HG02840 (cell line): Measurements from ENCODE around the gene RFX7.
"Not testable (repeated sequence)": the region's sequence is repeated elsewhere in the genome, so short reads cannot be mapped to it uniquely, and the experiment has no call there.

Experiments used
- ATAC-seq: cut with Tn5 transposase; IDR thresholded peaks from one replicate; pipeline ENCODE4 v1.9.1; 2021; ENCODE audit warnings: mild to moderate bottlenecking, moderate library complexity, moderate number of reproducible peaks; ENCODE audit not compliant: unreplicated experiment, low FRiP score

Gene RFX7

DNA sequence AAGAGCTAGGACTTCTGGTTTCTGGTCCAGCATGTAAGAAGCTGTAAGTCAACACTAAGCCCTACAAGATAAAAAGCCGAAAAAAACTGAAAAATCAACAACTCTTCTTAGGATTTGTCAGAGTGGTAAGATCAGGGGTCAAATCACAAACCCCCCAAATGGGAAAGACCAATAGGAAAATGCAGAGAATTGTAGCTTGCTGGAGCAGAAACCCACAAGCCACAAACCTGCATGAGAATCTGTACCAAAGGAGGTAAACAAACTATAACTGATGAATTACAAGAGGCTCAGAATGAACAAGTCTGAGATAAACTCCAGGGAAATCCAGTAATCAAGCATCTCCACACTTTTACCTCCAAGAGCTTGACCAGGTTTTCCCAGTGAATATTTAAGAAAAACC, 36.0 kb downstream of the RFX7 start:
- no peak for ATAC-seq

DNA sequence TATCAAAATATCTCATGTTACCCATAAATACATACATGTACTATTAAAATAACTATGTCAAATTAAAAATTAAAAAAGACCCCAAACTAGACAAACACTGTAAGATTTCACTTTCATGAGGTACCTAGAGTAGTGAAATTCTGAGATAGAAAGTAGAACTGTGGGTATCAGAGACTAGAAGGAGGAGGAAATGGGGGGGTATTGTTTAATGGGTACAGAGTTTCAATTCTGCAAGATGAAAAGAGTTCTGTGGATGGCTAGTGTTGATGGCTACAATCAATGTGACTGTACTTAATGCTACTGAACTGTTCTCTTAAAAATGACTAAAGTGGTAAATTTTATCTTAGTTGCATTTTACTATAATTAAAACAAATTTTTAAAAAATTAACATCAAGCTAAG, 36.6 kb downstream of the RFX7 start:
- ATAC-seq, result peak; percentile 50

DNA sequence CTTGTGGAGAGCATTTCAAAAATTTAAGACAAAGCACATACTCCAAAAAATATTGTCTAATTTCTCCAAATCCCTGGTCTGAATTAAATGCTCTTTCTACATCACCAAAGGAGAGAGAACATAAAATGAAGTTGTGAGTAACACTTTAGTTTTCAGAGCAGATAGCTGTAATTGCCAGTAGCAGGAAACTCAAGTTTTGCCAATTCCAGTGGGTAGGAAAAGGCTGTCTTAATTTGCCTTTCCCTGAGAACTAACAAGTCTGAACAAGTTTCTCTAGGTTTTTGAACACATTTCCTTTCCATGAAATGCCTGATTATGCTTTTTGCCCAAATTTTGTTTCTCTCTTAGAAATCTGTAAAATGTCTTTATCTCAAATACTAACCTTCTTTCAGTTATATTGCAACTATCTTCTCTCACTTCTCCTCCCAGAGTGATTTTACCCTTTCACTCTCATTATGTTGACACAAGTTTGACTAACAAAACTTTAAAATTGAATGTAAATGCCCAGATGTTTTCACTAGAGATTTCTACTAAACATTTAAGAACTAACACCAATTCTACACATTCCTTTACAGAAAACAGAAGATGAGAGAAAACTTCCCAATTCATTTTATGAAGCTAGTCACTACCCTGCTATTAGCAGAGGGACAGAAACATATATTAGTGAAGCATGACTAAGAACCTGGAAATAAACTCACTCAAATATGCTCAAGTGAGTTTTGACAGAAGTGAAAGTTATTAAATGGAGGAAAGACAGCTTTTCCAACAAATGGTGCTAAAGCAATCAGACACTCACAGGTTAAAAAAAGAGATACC, 38.4 kb downstream of the RFX7 start:
- no peak for ATAC-seq

DNA sequence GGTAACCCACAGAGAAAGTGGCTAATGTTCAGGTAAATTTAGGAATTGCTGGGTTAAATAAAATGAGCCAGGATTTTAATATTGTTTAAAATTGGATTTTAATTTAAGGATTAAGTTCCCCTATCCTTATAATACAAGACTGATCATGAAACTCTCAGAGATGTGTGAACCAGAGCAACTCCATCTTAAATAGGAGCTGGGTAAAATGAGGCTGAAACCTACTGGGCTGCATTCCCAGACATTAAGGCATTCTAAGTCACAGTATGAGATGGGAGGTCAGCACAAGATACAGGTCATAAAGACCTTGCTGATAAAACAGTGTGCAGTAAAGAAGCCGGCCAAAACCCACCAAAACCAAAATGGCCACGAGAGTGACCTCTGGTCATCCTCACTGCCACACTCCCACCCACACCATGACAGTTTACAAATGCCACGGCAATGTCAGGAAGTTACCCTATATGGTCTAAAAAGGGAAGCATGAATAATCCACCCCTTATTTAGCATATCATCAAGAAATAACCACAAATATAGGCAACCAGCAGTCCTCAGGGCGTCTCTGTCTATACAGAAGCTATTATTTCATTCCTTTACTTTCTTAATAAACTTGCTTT, 40.3 kb downstream of the RFX7 start:
- not testable (repeated sequence) for ATAC-seq

- no peak for ATAC-seq
Measured at GRCh38 chr15:56202701-56203100, 41.0 kb downstream of the RFX7 start.

DNA sequence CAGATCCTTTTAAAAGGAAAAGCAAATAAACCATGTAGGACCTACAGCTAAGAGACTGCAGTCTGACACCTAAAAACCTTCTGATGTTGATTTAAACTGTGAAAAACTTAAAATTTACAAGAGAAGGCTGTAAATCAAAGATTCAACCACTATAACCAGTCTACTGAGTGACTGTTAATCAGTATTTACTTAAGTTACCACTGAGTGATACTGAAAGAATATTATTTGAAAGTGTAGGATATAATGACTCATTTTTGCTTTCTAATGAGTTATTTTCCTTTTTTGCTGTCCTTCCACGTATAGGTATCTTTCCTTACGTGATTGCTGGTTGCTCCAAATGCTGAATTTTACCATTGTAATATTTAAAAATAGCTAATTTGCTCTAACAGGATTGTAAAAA, 44.6 kb downstream of the RFX7 start:
- peak; percentile 53 for ATAC-seq

DNA sequence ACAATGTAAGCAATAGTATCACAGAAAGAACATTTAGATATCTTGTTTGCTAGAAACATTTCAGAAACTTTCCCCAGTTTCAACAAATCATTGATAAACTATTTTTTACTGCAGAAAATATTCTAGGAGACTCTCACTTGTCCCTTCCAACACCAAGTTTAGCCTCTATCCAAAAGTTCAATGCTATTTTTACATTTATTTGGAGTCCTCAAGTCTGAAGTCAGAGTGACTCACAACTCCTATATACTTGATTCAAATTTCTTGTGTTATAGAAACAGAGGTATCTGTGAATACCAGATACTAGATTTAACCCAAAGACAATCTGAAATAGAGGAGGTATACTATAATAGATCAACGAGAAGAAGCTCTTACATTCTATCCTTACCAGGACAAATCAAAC, 49.6 kb downstream of the RFX7 start:
- ATAC-seq, result no peak

DNA sequence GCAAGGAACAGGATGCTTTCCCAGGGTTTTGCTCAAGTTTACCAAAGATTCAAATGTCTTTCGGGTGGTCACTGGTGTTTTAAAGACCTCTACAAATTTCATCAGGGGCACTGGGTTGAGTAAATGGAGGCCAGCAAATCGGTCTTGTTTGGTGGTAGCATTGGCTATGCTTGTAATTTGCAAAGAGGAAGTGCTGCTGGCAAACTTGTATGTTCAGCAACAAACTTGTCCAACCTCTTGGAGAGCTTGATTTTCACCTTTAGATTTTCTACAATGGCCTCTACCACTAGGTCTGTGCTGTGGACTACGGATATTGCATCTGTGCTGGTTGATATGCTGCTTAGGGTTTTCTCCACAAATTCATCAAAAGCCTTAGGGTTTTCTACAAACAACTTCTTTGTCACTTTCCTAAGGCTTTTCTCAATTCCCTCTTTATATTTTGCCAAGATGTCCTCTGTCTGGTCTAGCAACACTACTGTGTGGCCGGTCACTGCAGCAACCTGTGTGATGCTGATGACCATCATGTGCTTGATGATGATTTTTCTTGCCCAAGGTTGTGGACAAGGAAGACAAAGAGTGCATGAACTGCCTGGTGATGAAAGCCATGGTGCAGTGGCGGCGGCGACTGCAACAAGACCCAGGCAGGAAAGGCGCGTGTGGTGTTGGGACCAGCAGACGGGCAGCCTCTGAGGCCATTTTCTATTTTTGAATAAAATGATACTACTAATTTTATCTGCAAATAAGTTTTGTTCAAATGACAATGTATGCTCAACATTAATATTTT, 50.8 kb downstream of the RFX7 start:
- no peak for ATAC-seq

GRCh38 chr15:56187665-56188064, 56.0 kb downstream of the RFX7 start:
- ATAC-seq, result no peak

GRCh38 chr15:56185980-56186379, 57.7 kb downstream of the RFX7 start:
- ATAC-seq, result no peak

GRCh38 chr15:56184516-56184915, 59.2 kb downstream of the RFX7 start:
- no peak for ATAC-seq

- no peak for ATAC-seq
Measured at GRCh38 chr15:56180851-56181250, 62.8 kb downstream of the RFX7 start.

DNA sequence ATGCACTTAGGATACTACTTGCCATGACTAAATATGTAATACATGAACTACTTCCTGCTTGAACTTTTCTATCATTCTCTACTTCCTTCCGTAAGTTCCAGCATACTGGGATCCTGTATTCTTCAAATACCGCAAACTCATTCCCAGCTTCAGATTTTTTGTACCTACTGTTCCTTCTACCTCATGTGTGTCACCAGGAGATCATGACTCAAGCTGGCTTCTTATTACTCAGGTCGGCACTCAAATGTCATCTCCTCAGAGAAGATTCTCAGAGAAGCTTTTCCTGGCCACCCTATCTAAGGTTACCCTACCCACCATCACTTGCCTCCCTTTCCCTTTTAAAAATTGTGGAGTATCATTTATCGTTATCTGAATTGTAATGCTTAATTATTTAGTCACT, 66.7 kb downstream of the RFX7 start:
- no peak for ATAC-seq

DNA sequence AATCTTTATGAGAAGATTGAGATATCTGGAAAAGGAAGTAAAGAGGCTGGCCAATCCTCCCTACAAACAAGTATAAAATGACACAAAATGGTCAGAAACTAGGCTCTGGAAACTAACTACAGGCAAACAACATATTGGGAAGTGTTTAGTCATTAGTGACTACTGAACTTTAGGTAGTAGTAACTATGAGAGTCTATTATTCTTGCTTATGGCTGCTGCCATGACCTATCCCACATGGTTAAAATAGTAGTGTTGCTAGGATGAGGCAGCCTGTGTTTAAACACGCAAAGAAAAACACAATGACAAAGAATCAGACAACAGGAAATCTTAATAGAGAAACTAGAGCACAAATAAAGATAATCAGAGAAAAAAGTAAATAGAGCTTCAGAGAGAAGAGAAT, 67.9 kb downstream of the RFX7 start:
- ATAC-seq, result no peak

DNA sequence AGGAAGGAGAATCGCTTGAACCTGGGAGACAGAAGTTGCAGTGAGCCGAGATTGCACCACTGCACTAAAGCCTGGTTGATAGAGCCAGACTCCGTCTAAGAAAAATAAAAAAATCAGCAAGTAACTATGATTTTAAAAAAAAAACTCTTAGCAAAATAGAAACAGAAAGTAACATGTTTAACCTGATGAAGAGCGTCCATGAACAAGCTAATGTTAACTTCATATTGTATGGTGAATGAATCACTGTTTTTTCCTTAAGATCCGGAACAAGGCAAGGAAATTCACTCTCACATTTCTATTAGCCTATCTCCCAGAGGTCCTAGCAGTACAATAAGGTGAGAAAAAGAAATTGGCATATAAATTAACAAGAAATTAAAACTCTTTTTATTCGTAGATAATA, 69.0 kb downstream of the RFX7 start:
- no peak for ATAC-seq

DNA sequence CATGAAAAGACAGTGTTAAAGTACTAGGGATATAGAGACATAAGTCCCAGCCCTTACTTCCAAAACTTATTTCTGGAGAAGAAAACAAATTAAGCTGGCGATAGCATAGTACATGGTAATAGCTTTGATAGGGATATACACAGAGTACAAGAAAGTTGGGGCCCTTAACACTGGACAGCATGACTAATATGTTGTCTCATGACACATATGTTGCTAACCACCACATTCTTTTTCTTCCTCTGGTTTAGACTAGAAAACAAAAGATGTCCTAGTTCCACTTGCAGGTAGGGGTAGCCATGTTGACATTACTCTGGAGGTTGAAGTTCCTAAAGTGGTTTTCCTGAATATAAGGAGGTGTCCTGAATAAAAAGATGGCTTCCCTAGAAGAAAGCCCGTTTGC, 75.3 kb downstream of the RFX7 start:
- ATAC-seq, result no peak

- ATAC-seq, result no peak
Measured at GRCh38 chr15:56165234-56165633, 78.4 kb downstream of the RFX7 start.

DNA sequence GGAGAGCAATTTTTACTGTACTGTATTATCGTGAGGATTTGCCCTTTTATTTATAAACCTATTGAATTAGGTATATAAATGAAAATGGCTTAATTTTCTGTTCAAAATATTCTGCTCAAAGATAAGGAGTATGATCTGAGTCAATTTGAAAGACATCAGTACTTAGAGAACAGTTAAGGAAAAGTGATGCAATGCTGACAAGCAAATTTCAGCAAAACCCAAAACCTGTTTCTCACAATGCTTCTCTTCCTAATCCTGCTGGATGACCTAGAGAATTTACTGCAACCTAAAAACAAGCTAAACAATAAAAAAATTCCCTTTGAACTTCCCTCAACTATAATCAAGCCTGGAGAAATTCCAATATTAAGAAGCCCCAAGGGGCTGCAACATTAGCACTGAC, 82.7 kb downstream of the RFX7 start:
- no peak for ATAC-seq

DNA sequence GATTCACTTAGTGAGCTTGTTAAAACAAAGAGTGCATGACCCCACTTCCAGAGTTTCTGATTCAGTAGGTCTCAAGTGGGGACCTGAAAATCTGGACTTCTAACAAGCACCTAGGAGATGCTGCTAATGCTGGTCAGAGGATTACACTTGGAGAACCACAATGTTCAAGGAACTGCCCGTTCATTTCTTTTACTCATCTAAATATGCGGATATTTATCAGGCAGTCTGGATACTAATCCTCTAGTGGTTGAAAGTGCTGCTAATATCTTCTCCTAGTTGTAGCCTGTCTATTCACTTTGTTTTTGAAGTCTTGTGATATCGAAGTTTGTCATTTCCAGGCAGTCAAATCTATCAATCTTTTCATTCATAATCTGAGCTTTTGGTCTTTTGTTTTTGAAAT, 86.8 kb downstream of the RFX7 start:
- ATAC-seq, result no peak

DNA sequence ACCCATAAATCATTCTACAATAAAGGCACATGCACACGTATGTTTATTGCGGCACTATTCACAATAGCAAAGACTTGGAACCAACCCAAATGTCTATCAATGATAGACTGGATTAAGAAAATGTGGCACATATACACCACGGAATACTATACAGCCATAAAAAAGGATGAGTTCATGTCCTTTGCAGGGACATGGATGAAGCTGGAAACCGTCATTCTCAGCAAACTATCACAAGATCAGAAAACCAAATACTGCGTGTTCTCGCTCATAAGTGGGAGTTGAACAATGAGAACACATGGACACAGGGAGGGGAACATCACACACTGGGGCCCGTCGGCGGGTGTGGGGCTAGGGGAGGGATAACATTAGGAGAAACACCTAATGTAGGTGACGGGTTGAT, 88.4 kb downstream of the RFX7 start:
- ATAC-seq, result not testable (repeated sequence)

DNA sequence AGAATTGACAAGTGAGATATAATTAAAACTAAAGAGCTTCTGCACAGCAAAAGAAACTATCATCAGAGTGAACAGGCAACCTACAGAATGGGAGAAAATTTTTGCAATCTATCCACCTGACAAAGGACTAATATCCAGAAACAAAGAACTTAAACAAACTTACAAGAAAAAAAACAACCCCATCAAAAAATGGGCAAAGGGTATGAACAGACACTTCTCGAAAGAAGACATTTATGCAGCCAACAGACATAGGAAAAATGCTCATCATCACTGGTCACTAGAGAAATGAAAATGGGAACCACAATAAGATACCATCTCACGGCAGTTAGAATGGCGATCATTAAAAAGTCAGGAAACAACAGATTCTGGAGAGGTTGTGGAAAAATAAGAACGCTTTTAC, 88.9 kb downstream of the RFX7 start:
- not testable (repeated sequence) for ATAC-seq
